ENCODE results near the gene COL11A2. TPM values are rescaled to one million over a fixed set of nuclear protein-coding genes. Genes with fewer than 3 reads are reported as not detected.

COL11A2 gene
- total and polyA plus RNA-seq, 2 of the 13 experiments (the other 11 are each of a cell fraction or from before 2014, with no cell fraction given) = 0.55 TPM

DNA sequence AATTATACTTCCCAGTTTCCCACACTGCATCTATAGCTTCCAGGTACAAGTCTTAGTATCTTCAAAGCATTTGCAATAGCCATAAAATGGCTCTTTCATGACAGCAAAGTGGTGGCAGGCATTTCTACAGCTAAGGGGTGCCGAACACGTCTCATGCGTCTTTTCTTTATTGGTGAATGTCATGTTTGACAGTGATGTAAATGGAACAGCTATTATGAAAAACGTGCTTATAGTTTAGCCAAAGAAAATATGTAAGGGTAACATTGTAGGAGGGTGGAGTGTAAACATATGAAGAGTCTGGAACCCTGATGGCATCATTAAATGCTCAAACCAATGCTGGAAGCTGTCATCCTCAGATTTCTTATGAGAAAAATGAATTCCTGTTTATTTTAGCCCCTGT is 37.9 kb downstream of the COL11A2 start:
- Histone ChIP-seq H3K4me1 (ENCODE audit: insufficient read depth, low read length) (peaks cover 35% of the 10 kb centered on the region), H3K27me3 (ENCODE audit: control insufficient read depth in 1 of 2, insufficient read depth in 2 of 2, low read length in 2 of 2) (no peaks in the 10 kb centered on the region; a peak in 1 of 5 replicates), H3K4me2 (ENCODE audit: low read depth, low read length) (no peak overlapping the region), H3K4me3 (replicated peaks in 1 of 3; ENCODE audit: insufficient read depth in 1 of 3, low read depth in 2 of 3, low read length in 3 of 3) (no peak overlapping the region), H3K9ac (ENCODE audit: insufficient read depth, low read depth, low read length) (no peak overlapping the region), H3K9me3 (ENCODE audit: low read length) (peaks cover 11% of the 10 kb centered on the region; the same call in 1 of the 2 replicates), H3K27ac (ENCODE audit: extremely low read length, insufficient read depth, low read length) (no peak overlapping the region), H3K79me2 (ENCODE audit: insufficient read depth, low read length) (no peaks in the 10 kb centered on the region), H2AFZ (ENCODE audit: low read length) (no peak overlapping the region), H4K20me1 (ENCODE audit: insufficient read depth, low read length) (no peaks in the 10 kb centered on the region), H3K36me3 (replicated peaks in 1 of 2; ENCODE audit: control insufficient read depth in 1 of 2, insufficient read depth in 2 of 2, low read length in 2 of 2) (no peaks in the 10 kb centered on the region)
- WGBS (ENCODE audit: low lambda C conversion rate) = 65% methylated on average over 4 of the region's 4 CpGs
- in situ Hi-C loops (cut with HindIII; ENCODE audit: extremely low pct_ligation_motif_present, low pct_unique_long_range_greater_than_20kb) = no loop called here
- BruUV-seq (replicated peaks) = no TSS peak
- FAIRE-seq (no peak), DNase-seq (ENCODE audit: low spot score) (no peak), ATAC-seq (no peak)
- ChIA-PET CTCF (ENCODE audit: low intra/inter-chr PET ratio, low total read pairs) (no interaction called here), POLR2A (no interaction called here)
- TF ChIP-seq ZNF552 (CRISPR knock-in tag; IDR thresholded peaks at IDR 0.05; ENCODE audit: borderline replicate concordance) = no peak
- intact Hi-C loops (cut with micrococcal nuclease; ENCODE audit: unreplicated experiment) = no loop called here

DNA sequence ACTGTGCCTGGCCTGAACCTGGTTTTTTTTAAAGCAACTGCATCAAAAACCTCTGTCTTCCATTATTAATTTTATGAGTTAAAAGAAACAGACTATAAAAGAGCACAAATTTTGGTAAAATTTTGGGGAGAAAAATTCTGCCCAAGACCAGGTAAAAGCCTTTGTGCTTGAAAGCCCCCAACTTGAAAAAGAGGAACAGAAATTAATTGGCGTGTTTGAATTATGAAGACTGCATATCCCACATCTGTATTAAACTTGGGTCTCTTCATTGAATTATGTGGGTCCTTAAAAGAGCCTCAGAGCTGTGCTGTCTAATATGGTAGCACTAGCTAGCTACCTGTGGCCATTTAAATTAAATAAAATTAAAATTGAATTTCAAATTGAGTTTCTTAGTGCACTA is 41.2 kb downstream of the COL11A2 start:
- Histone ChIP-seq H3K27ac (ENCODE audit: extremely low read length, insufficient read depth, low read length) (no peak overlapping the region), H3K4me3 (replicated peaks in 1 of 3; ENCODE audit: insufficient read depth in 1 of 3, low read depth in 2 of 3, low read length in 3 of 3) (no peak overlapping the region), H2AFZ (ENCODE audit: low read length) (no peak overlapping the region), H3K9ac (ENCODE audit: insufficient read depth, low read depth, low read length) (no peak overlapping the region), H3K9me3 (ENCODE audit: low read length) (peaks cover 11% of the 10 kb centered on the region; the same call in 1 of the 2 replicates), H3K27me3 (ENCODE audit: control insufficient read depth in 1 of 2, insufficient read depth in 2 of 2, low read length in 2 of 2) (peaks cover 1 to 3% of the 10 kb centered on the region in 2 experiments; a peak in 2 of 5 replicates), H3K4me2 (ENCODE audit: low read depth, low read length) (no peak overlapping the region), H3K36me3 (replicated peaks in 1 of 2; ENCODE audit: control insufficient read depth in 1 of 2, insufficient read depth in 2 of 2, low read length in 2 of 2) (no peaks in the 10 kb centered on the region), H3K79me2 (ENCODE audit: insufficient read depth, low read length) (no peaks in the 10 kb centered on the region), H3K4me1 (ENCODE audit: insufficient read depth, low read length) (peaks cover 2% of the 10 kb centered on the region), H4K20me1 (ENCODE audit: insufficient read depth, low read length) (no peaks in the 10 kb centered on the region)
- ATAC-seq (no peak), DNase-seq (ENCODE audit: low spot score) (no peak), FAIRE-seq (no peak)
- ChIA-PET POLR2A (no interaction called here), CTCF (ENCODE audit: low intra/inter-chr PET ratio, low total read pairs) (no interaction called here)
- TF ChIP-seq NCOA2 (CRISPR knock-in tag; IDR thresholded peaks at IDR 0.05) (no peak), RXRA (CRISPR knock-in tag; IDR thresholded peaks at IDR 0.05) (no peak), ZNF24 (IDR thresholded peaks at IDR 0.05) (no peak), SP1 (IDR thresholded peaks at IDR 0.05) (no peak), SP1 (CRISPR knock-in tag; IDR thresholded peaks at IDR 0.05) (no peak), KAT8 (CRISPR knock-in tag; IDR thresholded peaks at IDR 0.05) (no peak), MBNL3 (CRISPR knock-in tag; conservative IDR thresholded peaks at IDR 0.05) (no peak), NR2F1 (CRISPR knock-in tag; IDR thresholded peaks at IDR 0.05) (no peak), ERF (CRISPR knock-in tag; IDR thresholded peaks at IDR 0.05) (no peak), ZFP1 (CRISPR knock-in tag; IDR thresholded peaks at IDR 0.05) (no peak), SIX4 (CRISPR knock-in tag; IDR thresholded peaks at IDR 0.05) (no peak), SNAPC2 (CRISPR knock-in tag; IDR thresholded peaks at IDR 0.05) (no peak), SKI (IDR thresholded peaks at IDR 0.05; ENCODE audit: partially characterized antibody) (no peak), GATA4 (IDR thresholded peaks at IDR 0.05; ENCODE audit: borderline replicate concordance, low read depth) (no peak)
- TF ChIP-seq, protein P1, sequence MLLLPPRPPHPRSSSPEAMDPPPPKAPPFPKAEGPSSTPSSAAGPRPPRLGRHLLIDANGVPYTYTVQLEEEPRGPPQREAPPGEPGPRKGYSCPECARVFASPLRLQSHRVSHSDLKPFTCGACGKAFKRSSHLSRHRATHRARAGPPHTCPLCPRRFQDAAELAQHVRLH (CRISPR knock-in tag; IDR thresholded peaks at IDR 0.05; ENCODE audit: borderline replicate concordance, low read depth) = no peak
- TF ChIP-seq, protein P2, sequence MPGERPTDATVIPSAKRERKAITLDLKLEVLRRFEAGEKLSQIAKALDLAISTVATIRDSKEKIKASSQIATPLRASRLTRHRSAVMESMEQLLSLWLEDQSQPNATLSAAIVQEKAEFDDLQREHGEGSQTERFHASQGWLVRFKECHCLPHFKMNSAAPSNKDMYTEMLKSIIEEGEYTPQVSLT (CRISPR knock-in tag; IDR thresholded peaks at IDR 0.05; ENCODE audit: borderline replicate concordance, low read depth) = no peak
- TF ChIP-seq, protein P3, sequence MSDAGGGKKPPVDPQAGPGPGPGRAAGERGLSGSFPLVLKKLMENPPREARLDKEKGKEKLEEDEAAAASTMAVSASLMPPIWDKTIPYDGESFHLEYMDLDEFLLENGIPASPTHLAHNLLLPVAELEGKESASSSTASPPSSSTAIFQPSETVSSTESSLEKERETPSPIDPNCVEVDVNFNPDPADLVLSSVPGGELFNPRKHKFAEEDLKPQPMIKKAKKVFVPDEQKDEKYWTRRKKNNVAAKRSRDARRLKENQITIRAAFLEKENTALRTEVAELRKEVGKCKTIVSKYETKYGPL (CRISPR knock-in tag; IDR thresholded peaks at IDR 0.05) = no peak
- in situ Hi-C loops (cut with HindIII; ENCODE audit: extremely low pct_ligation_motif_present, low pct_unique_long_range_greater_than_20kb) (no loop called here), intact Hi-C loops (cut with micrococcal nuclease; ENCODE audit: unreplicated experiment) (no loop called here)
- BruUV-seq (replicated peaks) = no TSS peak
- 73% methylated on average over 1 of the region's 1 CpG for WGBS (ENCODE audit: low lambda C conversion rate)
